Right lobe of liver (tissue), 6 donors: ENCODE data around the gene RANBP17. TPM values are rescaled to one million over a fixed set of nuclear protein-coding genes. Genes with fewer than 3 reads are reported as not detected.

ENCODE experiments used
- ATAC-seq, 4 donors: fragments of 200-7000 bp; cut with Tn5 transposase; one replicate each; pipeline ENCODE4 v1.9.1; 2020; ENCODE audit warnings: mild to moderate bottlenecking in 4 of 4, moderate library complexity in 4 of 4
- DNase-seq, 3 donors: peaks; one replicate each; pipeline ENCODE4 v3.0.0-alpha.2; 2020
- H3K27ac ChIP-seq, 3 donors: fragments of 200-600 bp; one replicate each; pipeline ENCODE4 v1.8.0; 2022
- H3K27me3 ChIP-seq, 2 donors: fragments of 200-600 bp; one replicate each; pipeline ENCODE4 v1.8.0; 2022
- H3K36me3 ChIP-seq, 4 donors: fragments of 200-600 bp; sonication (generic) in 1 of 4; one replicate each; pipeline versions ENCODE4 v1.5.1 to v1.8.0; 2017 to 2022; ENCODE audit warnings: control low read depth in 1 of 4
- H3K4me1 ChIP-seq, 4 donors: fragments of 200-600 bp; sonication (generic) in 1 of 4; one replicate each; pipeline versions ENCODE4 v1.5.1 to v1.8.0; 2017 to 2022; ENCODE audit warnings: control low read depth in 1 of 4
- H3K4me3 ChIP-seq, 3 donors: fragments of 200-600 bp; one replicate each; pipeline ENCODE4 v1.8.0; 2022
- H3K9me3 ChIP-seq, 4 donors: fragments of 200-600 bp; sonication (generic) in 1 of 4; one replicate each; pipeline versions ENCODE4 v1.5.1 to v1.8.0; 2017 to 2022; ENCODE audit warnings: control low read depth in 1 of 4
- POLR2A ChIP-seq: fragments of 450-650 bp; IDR thresholded peaks from one replicate; pipeline ENCODE4 v1.6.1; 2017; ENCODE audit warnings: antibody characterized with exemption, mild to moderate bottlenecking
- WGBS: methylation state at CpG from one replicate; pipeline ENCODE4 v1.1.6; 2018; ENCODE audit warnings: low coverage, low lambda C conversion rate; ENCODE audit not compliant: insufficient coverage; ENCODE audit errors: missing lambda C conversion rate; 5-methylcytosine and 5-hydroxymethylcytosine counted together
- intact Hi-C, 2 donors: fragments of 100-400 bp; cut with DNase I; formaldehyde crosslinking; loops; one replicate each; pipeline versions ENCODE4 v1.11.2 to v1.14.1; 2022
- total RNA-seq, 6 experiments: library from RNA; depleted of rRNA in 2 of 6; stranded (reverse); fragments of >200 nt in 2 of 6; fragmentation: NEBNext Ultra II Directional in 3 of 6; extraction: Animal tissue kit (Norgen Biotek cat#: 25700) in 3 of 6; gene quantifications; one replicate each; pipeline versions ENCODE4 v1.1.0 to v1.2.4, GENCODE V29; 2016 to 2023
- TF ChIP-seq, protein P1 (sequence below), 4 donors: fragments of 200-600 bp in 3 of 4; fragments of 450-650 bp in 1 of 4; IDR thresholded peaks; one replicate each; pipeline versions ENCODE4 v1.5.1 to v1.8.0; 2016 to 2022; ENCODE audit warnings: antibody characterized with exemption in 4 of 4, mild to moderate bottlenecking in 2 of 4
- donor health status: DM: no; HTN: yes; CAD: no.
- donor health status: DM: no; HTN: no; CAD: no.
- donor health status: DM: no; HTN: no; CAD: no.
- donor health status: DM: no; HTN: yes; CAD: no.
- donor health status: DM: no; HTN: yes; CAD: no.

Gene RANBP17
- total RNA-seq, 6 experiments from 2014 or later, result 1.5 to 5.7 (median 4.7) TPM

DNA sequence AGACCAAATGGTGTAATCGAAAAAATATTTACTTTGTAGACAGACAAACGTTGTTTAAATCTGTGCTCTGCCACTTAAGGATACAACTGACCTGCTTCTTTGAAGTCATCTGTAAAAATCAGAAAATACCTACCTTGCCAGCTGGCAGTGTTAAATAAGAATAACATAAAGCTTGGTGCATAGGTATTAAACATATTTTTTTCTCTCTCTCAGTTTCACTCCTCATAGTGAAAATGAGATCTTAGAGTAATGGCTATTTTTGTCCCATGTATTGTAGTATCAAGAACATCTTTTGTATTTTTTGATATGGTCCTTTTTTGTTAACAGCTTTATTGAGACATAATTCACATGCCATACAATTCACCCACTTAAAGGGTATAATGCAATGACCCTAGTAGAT is 17.9 kb upstream of the RANBP17 start:
- ATAC-seq, result no peak
- no peak for DNase-seq
- Histone ChIP-seq H3K27me3 (no peaks in the 10 kb centered on the region), H3K4me1 (no peaks in the 10 kb centered on the region), H3K36me3 (no peaks in the 10 kb centered on the region), H3K9me3 (no peaks in the 10 kb centered on the region), H3K27ac (no peak overlapping the region), H3K4me3 (no peak overlapping the region)
- 33% methylated on average over 2 of the region's 2 CpGs for WGBS
- intact Hi-C loops, result no loop called here
- TF ChIP-seq POLR2A, result no peak

GRCh38 chr5:170844651-170845050 is 17.2 kb upstream of the RANBP17 start:
- H3K36me3 ChIP-seq, result no peaks in the 10 kb centered on the region
- TF ChIP-seq, protein P1, sequence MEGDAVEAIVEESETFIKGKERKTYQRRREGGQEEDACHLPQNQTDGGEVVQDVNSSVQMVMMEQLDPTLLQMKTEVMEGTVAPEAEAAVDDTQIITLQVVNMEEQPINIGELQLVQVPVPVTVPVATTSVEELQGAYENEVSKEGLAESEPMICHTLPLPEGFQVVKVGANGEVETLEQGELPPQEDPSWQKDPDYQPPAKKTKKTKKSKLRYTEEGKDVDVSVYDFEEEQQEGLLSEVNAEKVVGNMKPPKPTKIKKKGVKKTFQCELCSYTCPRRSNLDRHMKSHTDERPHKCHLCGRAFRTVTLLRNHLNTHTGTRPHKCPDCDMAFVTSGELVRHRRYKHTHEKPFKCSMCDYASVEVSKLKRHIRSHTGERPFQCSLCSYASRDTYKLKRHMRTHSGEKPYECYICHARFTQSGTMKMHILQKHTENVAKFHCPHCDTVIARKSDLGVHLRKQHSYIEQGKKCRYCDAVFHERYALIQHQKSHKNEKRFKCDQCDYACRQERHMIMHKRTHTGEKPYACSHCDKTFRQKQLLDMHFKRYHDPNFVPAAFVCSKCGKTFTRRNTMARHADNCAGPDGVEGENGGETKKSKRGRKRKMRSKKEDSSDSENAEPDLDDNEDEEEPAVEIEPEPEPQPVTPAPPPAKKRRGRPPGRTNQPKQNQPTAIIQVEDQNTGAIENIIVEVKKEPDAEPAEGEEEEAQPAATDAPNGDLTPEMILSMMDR (IDR thresholded peaks at IDR 0.05), result no peak
- no peak for TF ChIP-seq POLR2A
- H3K27me3 ChIP-seq, result no peaks in the 10 kb centered on the region
- DNase-seq (no peak), ATAC-seq (no peak)
- no peak overlapping the region for H3K4me3 ChIP-seq
- H3K4me1 ChIP-seq, result no peaks in the 10 kb centered on the region
- intact Hi-C loops, result no loop called here
- no peak overlapping the region for H3K27ac ChIP-seq
- H3K9me3 ChIP-seq, result no peaks in the 10 kb centered on the region
- 76% methylated on average over 2 of the region's 2 CpGs for WGBS

DNA sequence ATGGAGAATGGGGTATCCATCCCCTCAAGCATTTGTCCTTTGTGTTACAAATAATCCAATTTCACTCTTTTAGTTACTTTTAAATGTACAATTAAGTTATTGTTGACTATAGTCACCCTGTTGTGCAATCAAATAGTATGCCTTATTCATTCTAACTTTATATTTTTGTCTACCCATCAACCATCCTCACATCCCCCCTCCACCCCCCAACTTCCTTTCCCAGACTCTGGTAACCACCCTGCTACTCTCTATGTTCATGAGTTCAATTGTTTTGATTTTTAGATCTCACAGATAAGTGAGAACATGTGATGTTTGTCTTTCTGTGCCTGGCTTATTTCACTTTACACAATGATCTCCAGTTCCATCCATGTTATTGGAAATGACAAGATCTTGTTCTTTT is 15.4 kb upstream of the RANBP17 start:
- Histone ChIP-seq H3K27ac (no peak overlapping the region), H3K4me3 (no peak overlapping the region), H3K36me3 (no peaks in the 10 kb centered on the region), H3K4me1 (no peaks in the 10 kb centered on the region), H3K27me3 (no peaks in the 10 kb centered on the region), H3K9me3 (no peaks in the 10 kb centered on the region)
- TF ChIP-seq POLR2A, result no peak
- TF ChIP-seq, protein P1 (IDR thresholded peaks at IDR 0.05), result no peak
- intact Hi-C loops, result no loop called here
- no peak for DNase-seq
- no peak for ATAC-seq

- Histone ChIP-seq H3K9me3 (no peaks in the 10 kb centered on the region), H3K36me3 (no peaks in the 10 kb centered on the region), H3K27me3 (no peaks in the 10 kb centered on the region), H3K4me1 (no peaks in the 10 kb centered on the region), H3K4me3 (no peak overlapping the region), H3K27ac (no peak overlapping the region)
- ATAC-seq, result no peak
- intact Hi-C loops, result no loop called here
- TF ChIP-seq POLR2A, result no peak
- TF ChIP-seq, protein P1 (IDR thresholded peaks at IDR 0.05), result no peak
- DNase-seq, result no peak
Observed at GRCh38 chr5:170846846-170847245, 15.0 kb upstream of the RANBP17 start.

DNA sequence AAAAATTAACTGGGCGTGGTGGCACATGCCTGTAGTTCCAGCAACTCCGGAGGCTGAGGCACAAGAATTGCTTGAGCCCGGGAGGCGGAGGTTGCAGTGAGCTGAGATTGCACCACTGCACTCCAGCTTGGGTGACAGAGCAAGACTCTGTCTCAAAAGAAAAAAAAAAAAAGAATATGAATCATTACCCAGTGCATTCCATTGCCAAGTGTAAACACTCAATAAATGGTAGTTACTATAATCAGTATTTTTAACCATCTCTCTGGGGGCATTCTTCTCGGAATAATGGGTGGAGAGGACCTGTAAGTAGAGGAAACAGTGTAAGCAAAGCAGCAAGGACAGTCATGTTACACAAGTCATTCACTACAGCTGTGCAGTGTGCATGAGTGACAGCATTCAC is 13.8 kb upstream of the RANBP17 start:
- Histone ChIP-seq H3K27ac (no peak overlapping the region), H3K4me3 (no peak overlapping the region), H3K9me3 (no peaks in the 10 kb centered on the region), H3K27me3 (no peaks in the 10 kb centered on the region), H3K4me1 (no peaks in the 10 kb centered on the region), H3K36me3 (no peaks in the 10 kb centered on the region)
- intact Hi-C loops, result no loop called here
- WGBS, result 71% methylated on average over 5 of the region's 5 CpGs
- DNase-seq (no peak), ATAC-seq (no peak)
- TF ChIP-seq POLR2A, result no peak
- TF ChIP-seq, protein P1 (IDR thresholded peaks at IDR 0.05), result no peak
